HL-60/S4 (cell line): ENCODE data around the gene TCF4.

Source experiments
- in situ Hi-C: fragments of 300-500 bp; cut with MboI; formaldehyde crosslinking; loops from 2 replicates; pipeline ENCODE4 v1.14.3; 2022; ENCODE audit warnings: low sequenced_read_pairs

Gene TCF4

DNA sequence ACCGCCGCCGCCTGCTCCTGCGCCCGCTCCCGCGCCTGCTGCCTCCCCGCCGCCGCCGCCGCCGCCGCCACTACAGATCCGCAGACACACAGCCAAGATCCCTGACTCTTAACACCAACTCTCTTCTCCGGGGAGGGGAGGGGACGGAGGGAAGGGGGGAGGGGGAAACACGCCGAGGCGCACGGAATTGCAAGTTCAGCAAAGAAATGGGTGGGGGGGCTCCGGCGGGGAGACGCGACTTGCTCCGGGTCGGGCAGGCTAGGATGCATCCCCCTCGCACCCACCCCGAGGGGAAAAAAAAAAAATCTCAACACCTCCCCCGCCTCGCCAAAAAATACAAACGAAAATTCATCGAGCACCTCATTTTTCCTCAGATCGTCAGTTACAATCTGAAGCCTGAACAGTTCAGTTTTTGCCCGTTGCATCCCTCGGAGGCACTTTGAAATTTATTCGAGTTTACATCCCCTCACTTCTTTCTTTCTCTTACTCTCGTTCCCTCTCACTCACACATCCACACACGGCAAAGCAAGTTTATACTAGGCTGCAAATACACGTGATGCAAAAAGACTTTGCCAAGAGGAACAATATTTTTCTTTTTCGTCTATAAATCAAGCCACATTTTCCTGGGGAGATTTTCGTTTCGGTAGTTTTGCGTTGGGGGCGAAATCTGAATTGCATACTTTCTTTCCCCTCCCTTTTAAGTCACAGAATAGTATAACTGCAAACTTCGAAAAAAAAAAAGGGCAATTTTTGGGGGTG is at the start of gene TCF4:
TSS of gene TCF4 (minus strand) at position 82 of the 759 bp plus-strand sequence. CDS start 1,076 bp downstream, outside the sequence.
- in situ Hi-C loops, result no loop called here

- in situ Hi-C loops, result no loop called here
These were observed 49.2 kb upstream of the TCF4 start for GRCh38 chr18:55637204-55637603.

GRCh38 chr18:55635439-55635838 is 47.4 kb upstream of the TCF4 start:
- in situ Hi-C loops, result no loop called here

DNA sequence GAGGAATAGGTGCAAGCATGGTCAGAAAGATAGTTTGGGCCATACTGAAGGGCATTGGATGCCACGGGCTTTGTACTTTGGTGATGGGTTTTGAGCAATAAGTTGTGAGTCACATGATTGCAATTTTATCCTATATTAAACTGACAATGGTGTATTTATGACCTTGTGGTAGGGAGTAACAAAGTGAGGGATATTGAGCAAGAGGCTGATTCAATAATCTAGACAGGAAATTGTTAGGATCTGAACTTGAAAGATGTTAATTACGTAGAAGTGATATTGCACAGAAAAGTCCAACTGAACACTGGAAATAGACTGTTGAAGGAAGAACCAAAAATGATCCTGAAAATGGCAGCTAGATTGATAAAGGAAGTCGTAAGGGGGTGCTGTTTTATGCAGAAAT is 46.6 kb upstream of the TCF4 start:
- in situ Hi-C loops, result no loop called here

DNA sequence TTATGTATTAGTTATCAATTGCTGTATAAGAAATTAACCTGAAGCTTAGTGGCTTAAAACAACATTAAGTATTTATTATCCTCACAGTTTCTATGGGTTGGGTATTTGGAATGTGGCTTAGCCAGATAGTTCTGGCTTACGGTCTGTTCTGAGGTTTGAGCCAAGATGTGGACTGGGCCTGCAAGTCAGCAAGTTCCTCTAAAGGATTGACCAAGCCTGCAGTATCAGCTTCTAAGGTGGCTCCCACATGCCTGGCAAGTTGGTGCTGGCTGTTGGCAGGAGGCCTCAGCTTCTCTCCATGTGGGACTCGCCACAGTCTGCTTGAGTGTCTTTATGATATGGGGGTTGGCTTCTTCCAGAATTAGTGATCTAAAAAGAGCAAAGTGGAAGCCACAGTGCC is 45.0 kb upstream of the TCF4 start:
- in situ Hi-C loops, result no loop called here

DNA sequence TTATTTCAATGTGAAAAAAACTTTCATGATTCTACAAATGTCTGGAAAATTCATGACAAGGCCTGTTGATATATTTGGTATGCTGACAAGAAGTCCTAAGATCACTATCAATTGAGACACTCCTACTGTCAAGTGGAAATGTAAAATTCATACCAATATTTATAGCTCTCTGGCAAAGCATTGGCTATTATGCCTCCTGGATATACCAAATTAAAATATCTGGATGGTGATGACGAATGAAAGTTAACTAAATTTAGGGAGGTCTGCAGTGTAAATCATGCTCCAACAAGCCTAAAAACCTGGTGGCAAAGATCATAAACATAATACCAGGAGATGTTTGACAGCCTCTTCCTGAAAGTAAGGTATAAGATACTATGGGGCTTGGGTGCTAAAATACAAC is 41.1 kb upstream of the TCF4 start:
- in situ Hi-C loops, result no loop called here

- in situ Hi-C loops, result no loop called here
These were observed 39.0 kb upstream of the TCF4 start for GRCh38 chr18:55627007-55627406.

GRCh38 chr18:55625901-55626300 is 37.9 kb upstream of the TCF4 start:
- in situ Hi-C loops, result no loop called here

- in situ Hi-C loops, result no loop called here
These were observed 35.6 kb upstream of the TCF4 start for GRCh38 chr18:55623626-55624025.

DNA sequence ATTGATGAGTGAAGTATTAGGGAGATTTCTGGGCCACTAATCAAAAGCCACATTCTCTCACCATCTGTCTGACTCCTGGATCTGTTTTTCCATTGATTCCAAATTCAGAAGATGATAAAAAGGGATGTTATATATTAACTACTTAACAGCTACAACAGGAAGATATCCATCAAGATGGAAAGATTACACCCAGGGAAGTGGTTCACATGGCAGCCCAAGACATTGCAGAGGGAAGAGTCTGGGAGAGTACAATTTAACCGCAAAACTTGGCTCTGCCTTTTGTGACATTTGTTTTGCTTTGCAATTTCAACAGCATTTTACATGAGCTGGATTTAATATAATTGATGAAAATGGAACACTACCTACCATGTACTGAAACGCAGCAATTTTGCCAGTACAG is 22.5 kb upstream of the TCF4 start:
- in situ Hi-C loops, result no loop called here

GRCh38 chr18:55609160-55609825 is 21.3 kb upstream of the TCF4 start:
- in situ Hi-C loops, result no loop called here

- in situ Hi-C loops, result no loop called here
These were observed 20.5 kb upstream of the TCF4 start for GRCh38 chr18:55608497-55608896.

- in situ Hi-C loops, result no loop called here
These were observed 19.8 kb upstream of the TCF4 start for GRCh38 chr18:55607773-55608172.

GRCh38 chr18:55605733-55606338 is 17.8 kb upstream of the TCF4 start:
- in situ Hi-C loops, result no loop called here

DNA sequence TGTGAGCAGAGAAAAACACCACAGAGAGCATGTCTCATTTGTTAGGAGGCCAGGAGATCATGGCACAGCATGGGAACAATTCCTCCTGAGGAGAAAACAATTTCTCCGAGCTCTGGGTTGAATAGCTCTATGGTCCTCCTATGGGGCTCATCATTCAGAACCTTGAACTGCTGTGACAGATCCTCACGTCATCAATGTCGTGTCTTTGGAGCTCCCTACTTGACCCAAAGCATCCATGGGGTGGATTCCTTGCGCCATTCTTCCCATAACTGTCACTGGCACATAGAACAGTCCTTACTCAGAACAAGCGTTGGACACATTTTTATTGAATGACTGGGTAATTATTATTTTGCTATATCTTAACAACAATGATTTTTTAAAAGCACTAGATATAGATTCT is 15.8 kb upstream of the TCF4 start:
- in situ Hi-C loops, result no loop called here

GRCh38 chr18:55593888-55594287 is 5.9 kb upstream of the TCF4 start:
- in situ Hi-C loops, result no loop called here

- in situ Hi-C loops, result no loop called here
These were observed 4.6 kb upstream of the TCF4 start for GRCh38 chr18:55592572-55592971.

DNA sequence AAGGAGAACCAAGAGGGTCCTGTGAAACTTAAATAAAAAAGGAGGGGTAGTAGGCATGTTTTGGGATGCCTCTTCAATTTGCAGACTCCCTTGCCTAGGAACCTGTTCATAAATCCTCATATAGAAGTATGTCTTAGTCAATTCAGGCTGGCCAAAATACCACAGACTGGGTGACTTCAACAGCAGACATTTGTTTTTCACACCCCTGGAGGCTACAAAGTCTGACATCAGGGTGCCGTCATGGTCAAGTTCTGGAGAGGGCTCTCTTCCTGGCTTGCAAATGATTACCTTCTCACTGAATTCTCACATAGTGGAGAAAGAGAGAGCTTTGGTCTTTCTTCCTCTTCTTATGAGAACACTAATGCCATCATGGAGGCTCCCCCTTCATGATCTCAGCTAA is 4.1 kb upstream of the TCF4 start:
- in situ Hi-C loops, result no loop called here

DNA sequence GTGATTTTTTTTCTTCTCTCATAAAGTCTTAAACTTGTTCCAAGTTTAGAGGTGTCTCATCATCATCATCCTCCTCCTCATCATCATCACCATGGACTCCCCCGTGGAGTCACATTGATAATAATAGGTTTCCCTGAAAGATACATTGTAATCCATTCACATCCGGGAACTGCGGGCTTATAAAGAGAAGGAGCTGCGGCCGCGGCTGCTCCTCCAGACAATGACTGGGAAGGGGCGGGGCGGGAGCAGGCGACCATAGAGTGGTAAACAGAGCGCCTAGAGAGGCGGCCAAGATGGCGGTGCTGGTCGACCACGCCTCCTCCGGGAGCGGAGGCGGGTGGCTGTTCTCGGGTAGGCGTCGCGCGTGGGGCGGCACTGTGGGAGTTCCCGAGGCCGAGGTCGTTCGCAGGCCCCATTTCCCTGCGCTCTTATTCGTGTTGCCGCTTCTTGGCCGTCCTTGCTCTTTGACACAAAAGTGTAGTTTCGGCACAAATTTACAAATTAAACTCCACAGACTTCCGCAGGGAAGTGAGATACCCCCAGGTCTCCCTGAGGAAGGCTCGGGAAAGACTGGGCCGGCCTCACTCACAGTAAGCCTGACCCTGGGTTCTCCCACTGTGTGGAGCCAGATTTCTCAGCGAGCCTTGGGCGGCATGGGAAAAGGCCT is 1.8 kb upstream of the TCF4 start:
- in situ Hi-C loops, result no loop called here

GRCh38 chr18:55588870-55589595 is 1.0 kb upstream of the TCF4 start:
- in situ Hi-C loops, result no loop called here
